Prostate gland (tissue), 2 donors: ENCODE data around the gene FBXL19.

ENCODE experiments used
- POLR2A ChIP-seq: fragments of 450-650 bp; IDR thresholded peaks from one replicate; pipeline ENCODE4 v1.6.1; 2016; ENCODE audit warnings: antibody characterized with exemption, mild to moderate bottlenecking
- POLR2AphosphoS5 ChIP-seq: sonication (generic); formaldehyde crosslinking; IDR thresholded peaks from one replicate; pipeline ENCODE4 v1.6.1; 2017; ENCODE audit warnings: antibody characterized with exemption
- TF ChIP-seq, protein P1 (sequence below), 4 experiments: fragments of 200-600 bp in 2 of 4; fragments of 450-650 bp in 2 of 4; sonication (generic) in 2 of 4; IDR thresholded peaks; 1 replicate in 3 of 4; 2 replicates in 1 of 4; pipeline ENCODE4 v1.5.1; 2016 to 2019; ENCODE audit warnings: antibody characterized with exemption in 4 of 4, mild to moderate bottlenecking in 2 of 4, moderate library complexity in 2 of 4

GRCh38 chr16:30997725-30998711 lies 74.6 kb downstream of the FBXL19 start:
- TF ChIP-seq, protein P1, sequence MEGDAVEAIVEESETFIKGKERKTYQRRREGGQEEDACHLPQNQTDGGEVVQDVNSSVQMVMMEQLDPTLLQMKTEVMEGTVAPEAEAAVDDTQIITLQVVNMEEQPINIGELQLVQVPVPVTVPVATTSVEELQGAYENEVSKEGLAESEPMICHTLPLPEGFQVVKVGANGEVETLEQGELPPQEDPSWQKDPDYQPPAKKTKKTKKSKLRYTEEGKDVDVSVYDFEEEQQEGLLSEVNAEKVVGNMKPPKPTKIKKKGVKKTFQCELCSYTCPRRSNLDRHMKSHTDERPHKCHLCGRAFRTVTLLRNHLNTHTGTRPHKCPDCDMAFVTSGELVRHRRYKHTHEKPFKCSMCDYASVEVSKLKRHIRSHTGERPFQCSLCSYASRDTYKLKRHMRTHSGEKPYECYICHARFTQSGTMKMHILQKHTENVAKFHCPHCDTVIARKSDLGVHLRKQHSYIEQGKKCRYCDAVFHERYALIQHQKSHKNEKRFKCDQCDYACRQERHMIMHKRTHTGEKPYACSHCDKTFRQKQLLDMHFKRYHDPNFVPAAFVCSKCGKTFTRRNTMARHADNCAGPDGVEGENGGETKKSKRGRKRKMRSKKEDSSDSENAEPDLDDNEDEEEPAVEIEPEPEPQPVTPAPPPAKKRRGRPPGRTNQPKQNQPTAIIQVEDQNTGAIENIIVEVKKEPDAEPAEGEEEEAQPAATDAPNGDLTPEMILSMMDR (IDR thresholded peaks at IDR 0.05): no peak
- no peak for TF ChIP-seq POLR2A
- TF ChIP-seq POLR2AphosphoS5: no peak
